ENCODE measurements around the gene PRKCH. TPM values are rescaled to one million over a fixed set of nuclear protein-coding genes. Genes with fewer than 3 reads are reported as not detected.

PRKCH gene
- polyA plus RNA-seq, 1 donor from 2014 or later = 2.0 TPM

DNA sequence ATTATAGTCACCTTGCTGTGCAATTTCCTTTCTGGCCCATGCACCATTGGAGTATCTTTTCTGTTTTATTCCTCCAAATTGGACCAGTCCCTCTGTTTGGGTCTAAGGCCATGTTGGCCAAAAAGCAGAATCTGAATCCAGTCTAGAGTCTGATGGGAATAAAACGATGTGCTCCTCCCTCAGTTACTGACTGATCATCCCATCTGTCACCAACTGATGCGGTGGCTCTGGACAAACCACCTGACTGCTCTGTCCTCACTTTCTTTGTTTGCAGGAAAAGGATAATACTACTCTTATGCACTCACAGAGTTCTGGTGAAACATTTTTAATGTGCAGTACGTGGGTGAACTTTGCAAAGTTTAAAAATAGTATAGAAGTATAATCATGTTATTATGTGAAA lies 253.7 kb downstream of the PRKCH start:
- Histone ChIP-seq H3K4me2 (ENCODE audit: low read length) (no peak overlapping the region), H3K27me3 (ENCODE audit: insufficient read depth, low read depth, low read length) (no peaks in the 10 kb centered on the region), H3K27ac (ENCODE audit: low read length) (no peak overlapping the region), H3K9me3 (ENCODE audit: low read length) (no peaks in the 10 kb centered on the region), H4K20me1 (ENCODE audit: insufficient read depth) (no peaks in the 10 kb centered on the region), H2AFZ (ENCODE audit: low read depth, low read length) (no peak overlapping the region), H3K4me3 (ENCODE audit: low read length) (no peak overlapping the region), H3K9me2 (ENCODE audit: insufficient read depth, low read length) (no peaks in the 10 kb centered on the region), H3K36me3 (ENCODE audit: insufficient read depth, low read length) (no peaks in the 10 kb centered on the region), H3K79me2 (replicated peaks; ENCODE audit: insufficient read depth, low read length) (no peaks in the 10 kb centered on the region), H3F3A (ENCODE audit: insufficient read depth, low read length, poor library complexity, severe bottlenecking) (no peaks in the 10 kb centered on the region), H3K9ac (ENCODE audit: low read length) (no peak overlapping the region)
- TF ChIP-seq, protein P1, sequence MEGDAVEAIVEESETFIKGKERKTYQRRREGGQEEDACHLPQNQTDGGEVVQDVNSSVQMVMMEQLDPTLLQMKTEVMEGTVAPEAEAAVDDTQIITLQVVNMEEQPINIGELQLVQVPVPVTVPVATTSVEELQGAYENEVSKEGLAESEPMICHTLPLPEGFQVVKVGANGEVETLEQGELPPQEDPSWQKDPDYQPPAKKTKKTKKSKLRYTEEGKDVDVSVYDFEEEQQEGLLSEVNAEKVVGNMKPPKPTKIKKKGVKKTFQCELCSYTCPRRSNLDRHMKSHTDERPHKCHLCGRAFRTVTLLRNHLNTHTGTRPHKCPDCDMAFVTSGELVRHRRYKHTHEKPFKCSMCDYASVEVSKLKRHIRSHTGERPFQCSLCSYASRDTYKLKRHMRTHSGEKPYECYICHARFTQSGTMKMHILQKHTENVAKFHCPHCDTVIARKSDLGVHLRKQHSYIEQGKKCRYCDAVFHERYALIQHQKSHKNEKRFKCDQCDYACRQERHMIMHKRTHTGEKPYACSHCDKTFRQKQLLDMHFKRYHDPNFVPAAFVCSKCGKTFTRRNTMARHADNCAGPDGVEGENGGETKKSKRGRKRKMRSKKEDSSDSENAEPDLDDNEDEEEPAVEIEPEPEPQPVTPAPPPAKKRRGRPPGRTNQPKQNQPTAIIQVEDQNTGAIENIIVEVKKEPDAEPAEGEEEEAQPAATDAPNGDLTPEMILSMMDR (IDR thresholded peaks at IDR 0.05; ENCODE audit: poor library complexity, severe bottlenecking) = no peak
- TF ChIP-seq, protein P2, sequence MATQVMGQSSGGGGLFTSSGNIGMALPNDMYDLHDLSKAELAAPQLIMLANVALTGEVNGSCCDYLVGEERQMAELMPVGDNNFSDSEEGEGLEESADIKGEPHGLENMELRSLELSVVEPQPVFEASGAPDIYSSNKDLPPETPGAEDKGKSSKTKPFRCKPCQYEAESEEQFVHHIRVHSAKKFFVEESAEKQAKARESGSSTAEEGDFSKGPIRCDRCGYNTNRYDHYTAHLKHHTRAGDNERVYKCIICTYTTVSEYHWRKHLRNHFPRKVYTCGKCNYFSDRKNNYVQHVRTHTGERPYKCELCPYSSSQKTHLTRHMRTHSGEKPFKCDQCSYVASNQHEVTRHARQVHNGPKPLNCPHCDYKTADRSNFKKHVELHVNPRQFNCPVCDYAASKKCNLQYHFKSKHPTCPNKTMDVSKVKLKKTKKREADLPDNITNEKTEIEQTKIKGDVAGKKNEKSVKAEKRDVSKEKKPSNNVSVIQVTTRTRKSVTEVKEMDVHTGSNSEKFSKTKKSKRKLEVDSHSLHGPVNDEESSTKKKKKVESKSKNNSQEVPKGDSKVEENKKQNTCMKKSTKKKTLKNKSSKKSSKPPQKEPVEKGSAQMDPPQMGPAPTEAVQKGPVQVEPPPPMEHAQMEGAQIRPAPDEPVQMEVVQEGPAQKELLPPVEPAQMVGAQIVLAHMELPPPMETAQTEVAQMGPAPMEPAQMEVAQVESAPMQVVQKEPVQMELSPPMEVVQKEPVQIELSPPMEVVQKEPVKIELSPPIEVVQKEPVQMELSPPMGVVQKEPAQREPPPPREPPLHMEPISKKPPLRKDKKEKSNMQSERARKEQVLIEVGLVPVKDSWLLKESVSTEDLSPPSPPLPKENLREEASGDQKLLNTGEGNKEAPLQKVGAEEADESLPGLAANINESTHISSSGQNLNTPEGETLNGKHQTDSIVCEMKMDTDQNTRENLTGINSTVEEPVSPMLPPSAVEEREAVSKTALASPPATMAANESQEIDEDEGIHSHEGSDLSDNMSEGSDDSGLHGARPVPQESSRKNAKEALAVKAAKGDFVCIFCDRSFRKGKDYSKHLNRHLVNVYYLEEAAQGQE (IDR thresholded peaks at IDR 0.05; ENCODE audit: borderline replicate concordance) = no peak
- no peak for TF ChIP-seq MXI1 (conservative IDR thresholded peaks at IDR 0.05; ENCODE audit: poor library complexity, severe bottlenecking)
- TF ChIP-seq POLR2AphosphoS5 (IDR thresholded peaks at IDR 0.05) = no peak
- TF ChIP-seq TAF1 (IDR thresholded peaks at IDR 0.05; ENCODE audit: low read depth) = no peak
- no peak for TF ChIP-seq SMC3 (conservative IDR thresholded peaks at IDR 0.05; ENCODE audit: poor library complexity)
- no peak for TF ChIP-seq EZH2 (IDR thresholded peaks at IDR 0.05; ENCODE audit: borderline replicate concordance, insufficient read depth, low read length, poor library complexity, severe bottlenecking)
- TF ChIP-seq RAD21 (conservative IDR thresholded peaks at IDR 0.05) = no peak
- no peak for TF ChIP-seq EP300 (conservative IDR thresholded peaks at IDR 0.05; ENCODE audit: poor library complexity, severe bottlenecking)

DNA sequence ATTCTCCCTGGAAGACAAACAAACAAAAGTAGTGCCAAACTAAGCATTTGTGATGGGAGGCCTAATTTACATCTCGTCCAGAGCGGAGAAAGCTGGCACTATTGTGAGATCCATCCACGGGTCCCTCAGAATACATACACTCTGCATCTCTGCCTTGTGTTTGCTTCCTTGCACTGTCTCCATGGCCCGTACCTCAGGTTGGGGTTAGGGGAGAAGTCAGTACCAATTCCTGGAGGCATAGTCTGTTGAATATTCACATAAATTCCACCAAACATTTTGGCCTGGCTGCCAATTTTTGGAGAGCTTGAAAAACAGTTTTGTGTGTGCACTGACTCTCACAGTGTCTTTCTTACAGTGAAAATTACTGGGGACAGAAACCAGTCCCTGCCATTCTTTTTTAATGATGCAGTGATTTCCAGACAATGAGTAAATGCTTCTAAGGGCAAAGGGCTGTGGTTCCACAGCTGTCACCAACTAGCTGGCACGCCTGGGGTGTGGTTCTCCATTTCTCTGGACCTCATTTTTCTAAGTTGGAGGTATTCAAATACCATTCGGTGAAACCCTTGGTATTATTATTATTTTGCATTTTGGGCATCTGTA lies 254.3 kb downstream of the PRKCH start:
- Histone ChIP-seq H2AFZ (ENCODE audit: low read depth, low read length) (no peak overlapping the region), H3K9ac (ENCODE audit: low read length) (no peak overlapping the region), H3F3A (ENCODE audit: insufficient read depth, low read length, poor library complexity, severe bottlenecking) (no peaks in the 10 kb centered on the region), H3K79me2 (replicated peaks; ENCODE audit: insufficient read depth, low read length) (no peaks in the 10 kb centered on the region), H3K36me3 (ENCODE audit: insufficient read depth, low read length) (no peaks in the 10 kb centered on the region), H3K9me2 (ENCODE audit: insufficient read depth, low read length) (no peaks in the 10 kb centered on the region), H4K20me1 (ENCODE audit: insufficient read depth) (no peaks in the 10 kb centered on the region), H3K9me3 (ENCODE audit: low read length) (no peaks in the 10 kb centered on the region), H3K4me3 (ENCODE audit: low read length) (no peak overlapping the region), H3K4me2 (ENCODE audit: low read length) (no peak overlapping the region), H3K27me3 (ENCODE audit: insufficient read depth, low read depth, low read length) (no peaks in the 10 kb centered on the region), H3K27ac (ENCODE audit: low read length) (no peak overlapping the region)
- TF ChIP-seq MXI1 (conservative IDR thresholded peaks at IDR 0.05; ENCODE audit: poor library complexity, severe bottlenecking) = no peak
- no peak for TF ChIP-seq TAF1 (IDR thresholded peaks at IDR 0.05; ENCODE audit: low read depth)
